Endothelial cell of umbilical vein (primary cell): ENCODE results near the gene CDIPT. TPM values are rescaled to one million over a fixed set of nuclear protein-coding genes. Genes with fewer than 3 reads are reported as not detected.

ENCODE experiments used
- BruUV-seq: library from RNA; stranded (reverse); fragments of 400-500 nt; replicated peaks from 2 replicates; lab custom pipeline; 2021; lab: Mats Ljungman, UMichigan
- CTCF ChIA-PET: fragments of 300-600, 350-600 bp; sonication (Branson Sonifier 250); formaldehyde crosslinking; loops from one replicate; lab custom pipeline; 2021; ENCODE audit warnings: antibody characterized with exemption, inconsistent platforms; lab: Charles Lee
- POLR2A ChIA-PET: fragments of 300-600, 350-600 bp; sonication (Branson Sonifier 250); formaldehyde crosslinking; loops from one replicate; lab custom pipeline; 2021; ENCODE audit warnings: antibody characterized with exemption, inconsistent platforms; lab: Charles Lee
- DNase-seq: peaks from one replicate; pipeline ENCODE4 v3.0.0-alpha.2; 2011; ENCODE audit warnings: low read depth, low spot score
- FAIRE-seq: peaks from 2 replicates; lab custom pipeline; 2011; peaks lifted over from hg19 to GRCh38; lab: Jason Lieb, UNC
- H2AFZ ChIP-seq: 2 replicates; pipeline ENCODE4 v1.6.0; 2012; ENCODE audit warnings: low read depth, low read length, control low read depth, inconsistent platforms
- H3K27ac ChIP-seq: 2 replicates; pipeline ENCODE4 v1.5.1; 2011; ENCODE audit warnings: low read depth, mild to moderate bottlenecking, control low read depth, low read length, moderate library complexity; ENCODE audit not compliant: insufficient read depth
- H3K27me3 ChIP-seq, 2 experiments: 2 replicates each; pipeline versions ENCODE4 v1.6.0 to v1.6.1; 2011; ENCODE audit warnings: low read length in 2 of 2, mixed read lengths in 1 of 2; ENCODE audit not compliant: control insufficient read depth in 2 of 2, insufficient read depth in 2 of 2
- H3K36me3 ChIP-seq, 2 experiments: 2 replicates in 1 of 2; 3 replicates in 1 of 2; pipeline ENCODE4 v1.5.1; 2011; ENCODE audit warnings: low read length in 2 of 2, mild to moderate bottlenecking in 1 of 2, moderate library complexity in 1 of 2; ENCODE audit not compliant: control insufficient read depth in 2 of 2, insufficient read depth in 2 of 2; ENCODE audit errors: extremely low read depth in 1 of 2
- H3K4me1 ChIP-seq: 3 replicates; pipeline ENCODE4 v1.5.1; 2011; ENCODE audit warnings: mild to moderate bottlenecking, low read length; ENCODE audit not compliant: control insufficient read depth, insufficient read depth; ENCODE audit errors: extremely low read depth
- H3K4me2 ChIP-seq: 2 replicates; pipeline ENCODE4 v1.6.1; 2011; ENCODE audit warnings: low read length, control low read depth, mixed read lengths; ENCODE audit not compliant: insufficient read depth
- H3K4me3 ChIP-seq, 3 experiments: fragments of 200-600 bp in 1 of 3; sonication (generic), shearing (Covaris generic) in 1 of 3; replicated peaks in 1 of 3; 2 replicates each; pipeline ENCODE4 v1.5.1; 2011 to 2016; ENCODE audit warnings: control low read depth in 3 of 3, low read length in 3 of 3, mild to moderate bottlenecking in 2 of 3, inconsistent platforms in 1 of 3, low read depth in 1 of 3, moderate library complexity in 1 of 3; ENCODE audit not compliant: insufficient read depth in 1 of 3
- H3K79me2 ChIP-seq: 2 replicates; pipeline ENCODE4 v1.6.0; 2012; ENCODE audit warnings: low read length, inconsistent platforms; ENCODE audit not compliant: control insufficient read depth, insufficient read depth
- H3K9ac ChIP-seq: replicated peaks from 2 replicates; pipeline ENCODE3; 2011; ENCODE audit warnings: low read length, control low read depth; ENCODE audit not compliant: insufficient read depth; ENCODE audit errors: extremely low read depth
- H3K9me1 ChIP-seq: replicated peaks from 3 replicates; pipeline ENCODE4 v1.6.0; 2011; ENCODE audit warnings: mild to moderate bottlenecking, low read length; ENCODE audit not compliant: control insufficient read depth, insufficient read depth; ENCODE audit errors: extremely low read depth
- H3K9me3 ChIP-seq: replicated peaks from 2 replicates; pipeline ENCODE4 v1.5.1; 2012; ENCODE audit warnings: low read length, inconsistent platforms; ENCODE audit not compliant: control insufficient read depth, insufficient read depth
- H4K20me1 ChIP-seq: replicated peaks from 2 replicates; pipeline ENCODE3; 2011; ENCODE audit warnings: mild to moderate bottlenecking, low read length; ENCODE audit not compliant: control insufficient read depth, insufficient read depth; ENCODE audit errors: extremely low read depth
- CTCF ChIP-seq, 2 donors: IDR thresholded peaks; 1 replicate in 1 of 2; 2 replicates in 1 of 2; pipeline ENCODE4 v1.5.1; 2011; ENCODE audit warnings: low read length in 2 of 2, mild to moderate bottlenecking in 2 of 2, moderate library complexity in 2 of 2, control low read depth in 1 of 2, inconsistent platforms in 1 of 2, low read depth in 1 of 2; ENCODE audit not compliant: insufficient read depth in 1 of 2; ENCODE audit errors: extremely low read depth in 1 of 2
- EZH2 ChIP-seq: IDR thresholded peaks from 2 replicates; pipeline ENCODE4 v1.6.1; 2012; ENCODE audit warnings: borderline replicate concordance, low read depth, mild to moderate bottlenecking, moderate library complexity, low read length, inconsistent platforms; ENCODE audit not compliant: severe bottlenecking
- FOS ChIP-seq: IDR thresholded peaks from 2 replicates; pipeline ENCODE4 v1.6.1; 2011; ENCODE audit warnings: mild to moderate bottlenecking, low read length, moderate library complexity, borderline replicate concordance; ENCODE audit not compliant: insufficient read depth
- GATA2 ChIP-seq: IDR thresholded peaks from 2 replicates; pipeline ENCODE4 v1.7.0; 2011; ENCODE audit warnings: low read depth, mild to moderate bottlenecking, moderate library complexity, mixed read lengths, low read length; ENCODE audit not compliant: insufficient read length, insufficient read depth
- JUN ChIP-seq: IDR thresholded peaks from 2 replicates; pipeline ENCODE4 v1.6.1; 2011; ENCODE audit warnings: borderline replicate concordance, low read depth; ENCODE audit not compliant: insufficient read length, insufficient read depth
- MAX ChIP-seq: IDR thresholded peaks from 2 replicates; pipeline ENCODE4 v1.6.1; 2011; ENCODE audit not compliant: insufficient read depth, insufficient read length
- MYC ChIP-seq: IDR thresholded peaks from one replicate; pipeline ENCODE4 v1.6.1; 2011; ENCODE audit warnings: mild to moderate bottlenecking, low read depth, low read length
- POLR2A ChIP-seq: IDR thresholded peaks from 2 replicates; pipeline ENCODE4 v1.6.1; 2012; ENCODE audit warnings: low read depth, mild to moderate bottlenecking, control low read depth, low read length
- POLR2AphosphoS5 ChIP-seq: IDR thresholded peaks from 2 replicates; pipeline ENCODE4 v1.6.1; 2012; ENCODE audit warnings: low read depth, mild to moderate bottlenecking, control low read depth, low read length, moderate library complexity; ENCODE audit not compliant: insufficient read depth
- dilution Hi-C: fragments of 300-500 bp; cut with MboI; formaldehyde crosslinking; loops from one replicate; pipeline ENCODE4 v1.15.0; 2019; ENCODE audit warnings: low sequenced_read_pairs; ENCODE audit not compliant: extremely low pct_ligation_motif_present
- intact Hi-C: fragments of 100-400 bp; cut with micrococcal nuclease; formaldehyde crosslinking; loops from one replicate; pipeline ENCODE4 v1.10.0; 2022
- polyA plus RNA-seq, 4 experiments: library from polyadenylated mRNA; depleted of rRNA in 3 of 4; stranded (reverse) in 3 of 4; unstranded in 1 of 4; fragments of >200 nt; gene quantifications; 2 replicates each; pipeline versions ENCODE4 v1.2.1 to v1.2.3, GENCODE V29; 2011 to 2012; ENCODE audit warnings: missing spikeins in 1 of 4
- total RNA-seq: library from RNA; stranded (reverse); gene quantifications from 2 replicates; pipeline ENCODE4 v1.2.3, GENCODE V29; 2021

The CDIPT gene
- total and polyA plus RNA-seq, 2 donors (not counting 3 experiments of a cell fraction or from before 2014, with no cell fraction given) = 68.7 to 161 TPM

- FAIRE-seq = no peak
- Histone ChIP-seq H3K4me2 (no peak overlapping the region), H3K36me3 (peaks cover 0 to 14% of the 10 kb centered on the region in 2 experiments), H3K9me1 (no peaks in the 10 kb centered on the region), H3K9me3 (no peaks in the 10 kb centered on the region), H3K4me3 (no peak overlapping the region), H3K9ac (no peak overlapping the region), H4K20me1 (no peaks in the 10 kb centered on the region), H2AFZ (no peak overlapping the region), H3K79me2 (peaks cover 8% of the 10 kb centered on the region), H3K4me1 (peaks cover 4% of the 10 kb centered on the region), H3K27ac (no peak overlapping the region), H3K27me3 (no peaks in the 10 kb centered on the region)
- intact Hi-C loops = no loop called here
- DNase-seq = no peak
- POLR2A ChIA-PET = no interaction called here
- CTCF ChIA-PET = no interaction called here
- dilution Hi-C loops = no loop called here
- no peak for TF ChIP-seq GATA2
- TF ChIP-seq MYC = no peak
- TF ChIP-seq POLR2AphosphoS5 = no peak
- no peak for TF ChIP-seq JUN
- no peak for TF ChIP-seq MAX
- no peak for TF ChIP-seq EZH2
- TF ChIP-seq POLR2A = no peak
- TF ChIP-seq FOS = no peak
- no peak for TF ChIP-seq CTCF (IDR thresholded peaks at IDR 0.05; ENCODE audit: extremely low read depth in 1 of 2, insufficient read depth in 1 of 2, low read depth in 1 of 2, low read length in 2 of 2)
- BruUV-seq = no TSS peak
Measured at GRCh38 chr16:29830774-29831173, 32.3 kb downstream of the CDIPT start.
